Endothelial cell (in vitro differentiated cells): ENCODE data around the gene TTBK1. TPM values are rescaled to one million over a fixed set of nuclear protein-coding genes. Genes with fewer than 3 reads are reported as not detected.

Source experiments
- DNase-seq: peaks from one replicate; pipeline ENCODE4 v3.0.0; 2021; ENCODE audit warnings: low spot score
- H3K27ac Mint-ChIP-seq: one replicate; pipeline ENCODE4 v1.8.0; 2021; ENCODE audit warnings: mixed read lengths, inconsistent platforms; ENCODE audit not compliant: unreplicated experiment
- H3K27me3 Mint-ChIP-seq: one replicate; pipeline ENCODE4 v1.8.0; 2021; ENCODE audit warnings: mild to moderate bottlenecking, moderate library complexity, mixed read lengths, inconsistent platforms; ENCODE audit not compliant: unreplicated experiment
- H3K36me3 Mint-ChIP-seq: one replicate; pipeline ENCODE4 v1.8.0; 2021; ENCODE audit warnings: mild to moderate bottlenecking, low read depth, mixed read lengths, inconsistent platforms; ENCODE audit not compliant: unreplicated experiment
- H3K4me1 Mint-ChIP-seq: one replicate; pipeline ENCODE4 v1.8.0; 2021; ENCODE audit warnings: mild to moderate bottlenecking, mixed read lengths, inconsistent platforms; ENCODE audit not compliant: unreplicated experiment
- H3K4me3 Mint-ChIP-seq: one replicate; pipeline ENCODE4 v1.8.0; 2021; ENCODE audit warnings: mild to moderate bottlenecking, mixed read lengths, inconsistent platforms; ENCODE audit not compliant: unreplicated experiment
- H3K9me3 Mint-ChIP-seq: one replicate; pipeline ENCODE4 v1.8.0; 2021; ENCODE audit warnings: mixed read lengths, inconsistent platforms; ENCODE audit not compliant: unreplicated experiment
- total RNA-seq: library from RNA; stranded (reverse); fragmentation: NEBNext Ultra II Directional; extraction: Animal tissue kit (Norgen Biotek cat#: 25700); gene quantifications from one replicate; pipeline ENCODE4 v1.2.1, GENCODE V29; 2021; ENCODE audit not compliant: unreplicated experiment
- TF ChIP-seq, protein P1 (sequence below): fragments of 200-600 bp; sonication (generic); IDR thresholded peaks from one replicate; pipeline ENCODE4 v1.5.0; 2021; ENCODE audit warnings: antibody characterized with exemption; ENCODE audit not compliant: unreplicated experiment

Gene TTBK1
- total RNA-seq, 1 donor from 2014 or later, result 1.0 TPM

DNA sequence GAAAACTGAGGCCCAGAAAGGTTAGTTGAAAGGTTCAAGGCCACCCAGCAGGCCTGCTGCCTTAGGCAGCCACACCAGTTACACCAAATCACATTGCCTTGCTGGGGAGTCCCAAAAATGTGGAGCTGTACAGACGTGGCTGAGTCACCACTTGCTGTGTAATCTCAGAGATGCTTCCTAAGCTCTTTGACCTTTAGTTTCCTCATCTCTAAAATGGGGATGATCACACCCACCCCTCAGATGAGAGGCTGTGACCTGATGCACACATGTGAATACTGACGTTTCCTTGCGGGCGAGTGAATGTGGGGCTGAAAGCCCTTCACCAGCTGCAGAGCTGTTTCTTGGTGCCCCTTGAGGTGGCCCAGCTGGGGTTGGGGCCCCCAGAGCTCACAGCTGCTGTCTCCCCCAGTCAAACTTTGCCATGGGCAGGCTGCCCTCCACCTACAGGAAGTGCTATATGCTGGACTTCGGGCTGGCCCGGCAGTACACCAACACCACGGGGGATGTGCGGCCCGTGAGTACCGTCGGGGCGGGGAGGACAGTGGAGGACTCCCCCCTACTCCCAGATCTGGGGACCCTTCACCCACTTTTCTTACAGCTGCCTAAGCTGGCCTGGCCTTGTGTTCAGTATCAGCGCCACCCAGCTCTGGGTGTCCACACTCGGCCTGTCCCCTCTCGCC lies 11.0 kb downstream of the TTBK1 start:
- TF ChIP-seq, protein P1, sequence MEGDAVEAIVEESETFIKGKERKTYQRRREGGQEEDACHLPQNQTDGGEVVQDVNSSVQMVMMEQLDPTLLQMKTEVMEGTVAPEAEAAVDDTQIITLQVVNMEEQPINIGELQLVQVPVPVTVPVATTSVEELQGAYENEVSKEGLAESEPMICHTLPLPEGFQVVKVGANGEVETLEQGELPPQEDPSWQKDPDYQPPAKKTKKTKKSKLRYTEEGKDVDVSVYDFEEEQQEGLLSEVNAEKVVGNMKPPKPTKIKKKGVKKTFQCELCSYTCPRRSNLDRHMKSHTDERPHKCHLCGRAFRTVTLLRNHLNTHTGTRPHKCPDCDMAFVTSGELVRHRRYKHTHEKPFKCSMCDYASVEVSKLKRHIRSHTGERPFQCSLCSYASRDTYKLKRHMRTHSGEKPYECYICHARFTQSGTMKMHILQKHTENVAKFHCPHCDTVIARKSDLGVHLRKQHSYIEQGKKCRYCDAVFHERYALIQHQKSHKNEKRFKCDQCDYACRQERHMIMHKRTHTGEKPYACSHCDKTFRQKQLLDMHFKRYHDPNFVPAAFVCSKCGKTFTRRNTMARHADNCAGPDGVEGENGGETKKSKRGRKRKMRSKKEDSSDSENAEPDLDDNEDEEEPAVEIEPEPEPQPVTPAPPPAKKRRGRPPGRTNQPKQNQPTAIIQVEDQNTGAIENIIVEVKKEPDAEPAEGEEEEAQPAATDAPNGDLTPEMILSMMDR, result no peak

DNA sequence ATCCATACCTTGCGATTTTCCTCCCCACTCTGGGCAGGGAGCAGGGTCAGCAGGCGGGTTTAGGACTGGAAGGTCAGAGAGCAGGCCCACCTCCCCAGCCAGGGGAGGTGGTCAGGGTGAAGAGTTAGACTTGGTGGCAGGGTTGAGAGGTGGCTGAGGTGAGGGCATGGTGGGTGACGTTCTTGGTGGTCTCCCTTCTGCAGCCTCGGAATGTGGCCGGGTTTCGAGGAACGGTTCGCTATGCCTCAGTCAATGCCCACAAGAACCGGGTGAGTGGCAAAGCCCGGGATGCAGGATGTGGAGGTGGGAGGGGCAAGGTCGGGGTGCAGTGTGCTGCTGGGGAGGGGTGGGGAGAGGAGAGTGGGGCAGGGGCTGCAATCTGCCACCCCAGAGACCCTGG lies 11.6 kb downstream of the TTBK1 start:
- no peak overlapping the region for H3K4me3 Mint-ChIP-seq
- H3K36me3 Mint-ChIP-seq, result no peaks in the 10 kb centered on the region
- peaks cover 14% of the 10 kb centered on the region for H3K4me1 Mint-ChIP-seq
- TF ChIP-seq, protein P1, result no peak
- H3K27ac Mint-ChIP-seq, result no peak overlapping the region
- H3K9me3 Mint-ChIP-seq, result no peaks in the 10 kb centered on the region
- H3K27me3 Mint-ChIP-seq, result peaks cover 15% of the 10 kb centered on the region
- DNase-seq, result no peak

More for the DNA sequence above, 11.0 kb downstream of the TTBK1 start:
- Mint-ChIP-seq H3K4me1 (peaks cover 14% of the 10 kb centered on the region), H3K27me3 (peaks cover 15% of the 10 kb centered on the region), H3K27ac (no peak overlapping the region), H3K9me3 (no peaks in the 10 kb centered on the region), H3K4me3 (no peak overlapping the region), H3K36me3 (no peaks in the 10 kb centered on the region)
- no peak for DNase-seq

DNA sequence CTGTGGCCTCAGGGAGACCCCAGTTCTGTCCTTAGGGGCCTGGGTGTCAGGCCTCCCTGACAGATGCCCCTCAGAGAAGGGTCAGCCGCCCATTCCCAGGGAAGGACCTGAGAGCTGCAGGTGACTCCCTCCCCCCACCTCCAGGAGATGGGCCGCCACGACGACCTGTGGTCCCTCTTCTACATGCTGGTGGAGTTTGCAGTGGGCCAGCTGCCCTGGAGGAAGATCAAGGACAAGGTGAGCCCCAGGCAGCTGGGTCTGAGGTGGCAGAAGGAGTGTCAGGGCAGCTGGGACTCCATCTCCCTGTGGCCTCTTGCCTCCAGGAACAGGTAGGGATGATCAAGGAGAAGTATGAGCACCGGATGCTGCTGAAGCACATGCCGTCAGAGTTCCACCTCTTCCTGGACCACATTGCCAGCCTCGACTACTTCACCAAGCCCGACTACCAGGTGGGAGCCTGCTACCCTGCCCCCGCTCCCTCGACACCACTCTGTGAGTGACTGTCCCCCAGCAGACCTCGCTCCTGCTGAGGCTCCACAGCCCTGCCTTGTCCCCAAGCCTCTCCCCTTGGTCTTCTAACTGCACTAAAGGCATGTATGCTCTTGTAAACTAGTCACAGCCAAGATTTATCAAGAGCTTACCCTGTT lies 12.2 kb downstream of the TTBK1 start:
- Mint-ChIP-seq H3K4me3 (no peak overlapping the region), H3K9me3 (no peaks in the 10 kb centered on the region), H3K36me3 (no peaks in the 10 kb centered on the region), H3K4me1 (peaks cover 14% of the 10 kb centered on the region), H3K27me3 (peaks cover 13% of the 10 kb centered on the region), H3K27ac (no peak overlapping the region)
- no peak for DNase-seq
- TF ChIP-seq, protein P1, result no peak

DNA sequence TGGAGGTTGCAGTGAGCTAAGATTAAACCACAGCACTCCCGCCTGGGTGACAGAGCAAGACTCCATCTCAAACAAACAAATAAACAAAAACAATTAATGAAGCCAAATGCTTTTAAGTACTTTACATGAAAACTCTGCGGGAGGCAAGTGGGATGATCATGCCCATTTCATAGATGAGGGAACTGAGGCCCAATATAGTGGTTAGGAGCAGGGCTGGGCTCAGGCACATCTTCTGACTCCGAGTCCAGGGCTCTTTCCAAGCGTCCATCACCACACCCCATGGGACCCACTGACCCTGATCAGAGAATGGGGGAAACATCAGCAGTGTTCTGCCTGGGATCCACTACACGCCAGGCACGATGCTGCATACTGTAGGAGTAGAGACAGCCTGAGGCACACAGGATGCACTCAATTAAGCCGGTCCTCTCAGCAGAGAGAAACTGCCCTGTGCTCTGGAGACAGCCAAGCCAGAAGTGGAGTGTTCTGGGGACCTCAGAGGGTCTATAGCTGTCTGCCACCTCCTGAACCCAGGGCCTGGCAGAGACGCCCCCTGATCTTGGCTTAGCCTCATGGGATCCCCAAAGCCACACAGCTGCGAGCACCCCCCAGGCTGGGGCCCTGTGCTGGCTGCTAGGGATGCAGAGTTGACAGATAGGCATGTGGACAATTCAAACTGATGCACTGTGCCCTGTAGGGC lies 13.5 kb downstream of the TTBK1 start:
- no peak for DNase-seq
- Mint-ChIP-seq H3K27me3 (peaks cover 9% of the 10 kb centered on the region), H3K4me3 (no peak overlapping the region), H3K4me1 (peaks cover 3% of the 10 kb centered on the region), H3K9me3 (no peaks in the 10 kb centered on the region), H3K27ac (no peak overlapping the region), H3K36me3 (no peaks in the 10 kb centered on the region)
- TF ChIP-seq, protein P1, result no peak
